Raji (cell line): ENCODE measurements around the gene TTBK1.

ENCODE experiments used
- POLR2A ChIP-seq: IDR thresholded peaks from 2 replicates; pipeline ENCODE4 v1.6.1; 2011; ENCODE audit warnings: low read depth, low read length, control low read depth; ENCODE audit not compliant: insufficient read depth

TTBK1 gene

GRCh38 chr6:43257367-43258145, 14.3 kb downstream of the TTBK1 start:
- no peak for TF ChIP-seq POLR2A

GRCh38 chr6:43258180-43258579, 14.9 kb downstream of the TTBK1 start:
- TF ChIP-seq POLR2A = no peak

- no peak for TF ChIP-seq POLR2A
These were observed 15.8 kb downstream of the TTBK1 start for GRCh38 chr6:43258807-43259686.

GRCh38 chr6:43260791-43261190, 17.5 kb downstream of the TTBK1 start:
- TF ChIP-seq POLR2A = no peak

GRCh38 chr6:43261198-43261597, 17.9 kb downstream of the TTBK1 start:
- TF ChIP-seq POLR2A = no peak

GRCh38 chr6:43262000-43262779, 18.9 kb downstream of the TTBK1 start:
- no peak for TF ChIP-seq POLR2A

- TF ChIP-seq POLR2A = no peak
These were observed 19.6 kb downstream of the TTBK1 start for GRCh38 chr6:43262780-43263313.

GRCh38 chr6:43263314-43264178, 20.3 kb downstream of the TTBK1 start:
- TF ChIP-seq POLR2A = no peak

- TF ChIP-seq POLR2A = no peak
These were observed 21.4 kb downstream of the TTBK1 start for GRCh38 chr6:43264599-43265145.

- TF ChIP-seq POLR2A = no peak
These were observed 22.3 kb downstream of the TTBK1 start for GRCh38 chr6:43265564-43265963.

GRCh38 chr6:43267619-43268354, 24.5 kb downstream of the TTBK1 start:
- TF ChIP-seq POLR2A = no peak

- TF ChIP-seq POLR2A = no peak
These were observed 25.0 kb downstream of the TTBK1 start for GRCh38 chr6:43268355-43268700.

GRCh38 chr6:43268782-43269272, 25.5 kb downstream of the TTBK1 start:
- TF ChIP-seq POLR2A = no peak
